GM21619 (cell line): ENCODE data around the gene RHOH.
"Not testable (repeated sequence)": the region's sequence is repeated elsewhere in the genome, so short reads cannot be mapped to it uniquely, and the experiment has no call there.

Experiments used
- ATAC-seq: cut with Tn5 transposase; IDR thresholded peaks from one replicate; pipeline ENCODE4 v1.9.1; 2021; ENCODE audit not compliant: unreplicated experiment

The RHOH gene

GRCh38 chr4:40290611-40291186 lies 93.9 kb downstream of the RHOH start:
- not testable (repeated sequence) for ATAC-seq

DNA sequence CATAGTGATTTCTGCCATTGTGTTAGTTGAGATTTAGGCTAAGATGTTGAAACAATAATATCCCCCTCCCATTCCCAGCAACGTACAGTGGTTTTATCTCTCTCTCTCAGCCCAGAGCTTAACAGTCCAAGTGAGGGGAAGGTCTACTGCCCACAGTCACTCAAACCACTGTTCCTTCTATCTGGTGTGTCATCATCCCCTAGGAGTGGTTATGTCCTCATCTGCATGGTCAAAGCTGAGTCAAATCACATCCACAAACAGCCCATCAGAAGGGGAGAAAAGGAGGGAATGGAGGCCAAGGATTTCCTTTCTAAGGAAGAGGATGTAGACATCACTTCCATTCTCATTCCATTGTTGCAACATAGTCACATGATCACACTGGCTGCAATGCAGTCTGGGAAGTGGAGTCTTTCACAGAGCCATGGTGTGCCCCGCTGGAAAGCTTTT lies 95.5 kb downstream of the RHOH start:
- ATAC-seq = no peak

GRCh38 chr4:40294339-40294738 lies 97.5 kb downstream of the RHOH start:
- no peak for ATAC-seq

DNA sequence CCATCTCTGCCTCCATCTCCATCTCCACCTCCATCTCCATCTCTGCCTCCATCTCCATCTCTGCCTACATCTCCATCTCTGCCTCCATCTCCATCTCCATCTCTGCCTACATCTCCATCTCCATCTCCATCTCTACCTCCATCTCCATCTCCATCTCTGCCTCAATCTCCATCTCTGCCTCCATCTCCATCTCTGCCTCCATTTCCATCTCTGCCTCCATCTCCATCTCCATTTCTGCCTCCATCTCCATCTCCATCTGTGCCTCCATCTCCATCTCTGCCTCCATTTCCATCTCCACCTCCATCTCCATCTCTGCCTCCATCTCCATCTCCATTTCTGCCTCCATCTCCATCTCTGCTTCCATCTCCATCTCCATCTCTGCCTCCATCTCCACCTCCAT lies 98.2 kb downstream of the RHOH start:
- not testable (repeated sequence) for ATAC-seq

DNA sequence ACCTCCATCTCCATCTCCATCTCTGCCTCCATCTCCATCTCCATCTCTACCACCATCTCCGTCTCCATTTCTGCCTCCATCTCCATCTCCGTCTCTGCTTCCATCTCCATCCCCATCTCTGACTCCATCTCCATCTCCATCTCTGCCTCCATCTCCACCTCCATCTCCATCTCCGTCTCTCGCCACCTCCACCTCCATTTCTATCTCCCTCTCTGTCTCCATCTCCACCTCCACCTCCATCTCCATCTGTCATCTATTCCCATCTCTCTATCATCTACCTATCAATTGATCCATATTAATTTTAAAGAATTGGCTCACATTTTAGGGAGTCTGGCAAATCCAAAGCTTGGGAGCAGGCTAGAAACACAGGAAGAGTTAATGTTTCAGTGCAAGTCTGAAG lies 98.7 kb downstream of the RHOH start:
- no peak for ATAC-seq
